Measurements from ENCODE around the gene SERAC1. TPM values are rescaled to one million over a fixed set of nuclear protein-coding genes. Genes with fewer than 3 reads are reported as not detected.

The SERAC1 gene
- total and polyA plus RNA-seq, 8 donors: 6.3 to 14.3 (median 8.1) TPM

DNA sequence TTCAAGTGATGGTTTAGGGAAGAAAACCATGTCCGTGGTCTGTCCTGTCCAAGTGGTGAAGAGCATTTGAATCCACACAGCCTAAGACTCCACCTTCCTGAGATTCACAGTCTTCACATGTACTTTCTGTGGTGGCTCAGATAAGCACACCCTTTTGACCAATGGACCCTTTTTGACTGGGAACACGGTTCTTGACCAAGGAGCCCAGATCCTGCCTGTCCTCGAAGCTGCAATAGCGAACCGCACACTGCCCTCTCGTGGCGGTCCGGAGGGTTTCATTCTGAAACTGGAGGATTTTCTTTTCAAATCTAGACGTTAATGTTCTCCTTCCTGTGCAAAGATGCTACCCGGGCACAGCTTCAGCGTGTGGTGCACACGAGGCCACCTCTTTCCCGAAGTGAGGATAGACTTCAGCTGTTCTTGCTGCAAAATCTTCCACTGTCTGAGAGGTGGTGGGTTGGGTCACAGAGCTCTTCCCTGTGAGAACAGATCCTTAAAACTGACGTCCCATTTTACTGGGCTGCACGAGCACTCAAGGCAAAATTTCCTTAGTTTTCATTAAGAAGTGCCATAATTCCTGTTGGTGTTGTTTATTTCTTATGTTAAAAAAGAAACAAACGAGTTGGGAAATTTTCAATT is 95.9 kb downstream of the SERAC1 start:
- H3K4me3 ChIP-seq: no peak overlapping the region
- no peaks in the 10 kb centered on the region for H3K4me1 ChIP-seq
- no peaks in the 10 kb centered on the region for H3K9me3 ChIP-seq
- FAIRE-seq (no peak), ATAC-seq (peak; percentile 74 to 89 (median 80)), DNase-seq (peak in 5 of 6 donors; percentile 58 to 87 (median 73))
- no peaks in the 10 kb centered on the region for H3K27me3 ChIP-seq
- TF ChIP-seq, protein P1, sequence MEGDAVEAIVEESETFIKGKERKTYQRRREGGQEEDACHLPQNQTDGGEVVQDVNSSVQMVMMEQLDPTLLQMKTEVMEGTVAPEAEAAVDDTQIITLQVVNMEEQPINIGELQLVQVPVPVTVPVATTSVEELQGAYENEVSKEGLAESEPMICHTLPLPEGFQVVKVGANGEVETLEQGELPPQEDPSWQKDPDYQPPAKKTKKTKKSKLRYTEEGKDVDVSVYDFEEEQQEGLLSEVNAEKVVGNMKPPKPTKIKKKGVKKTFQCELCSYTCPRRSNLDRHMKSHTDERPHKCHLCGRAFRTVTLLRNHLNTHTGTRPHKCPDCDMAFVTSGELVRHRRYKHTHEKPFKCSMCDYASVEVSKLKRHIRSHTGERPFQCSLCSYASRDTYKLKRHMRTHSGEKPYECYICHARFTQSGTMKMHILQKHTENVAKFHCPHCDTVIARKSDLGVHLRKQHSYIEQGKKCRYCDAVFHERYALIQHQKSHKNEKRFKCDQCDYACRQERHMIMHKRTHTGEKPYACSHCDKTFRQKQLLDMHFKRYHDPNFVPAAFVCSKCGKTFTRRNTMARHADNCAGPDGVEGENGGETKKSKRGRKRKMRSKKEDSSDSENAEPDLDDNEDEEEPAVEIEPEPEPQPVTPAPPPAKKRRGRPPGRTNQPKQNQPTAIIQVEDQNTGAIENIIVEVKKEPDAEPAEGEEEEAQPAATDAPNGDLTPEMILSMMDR (IDR thresholded peaks at IDR 0.05): peak; percentile 40 to 78 (median 70)
- H3K27ac ChIP-seq: no peak overlapping the region
- WGBS, 2 donors: 21 to 23% methylated on average over 16 of the region's 16 CpGs
- H3K36me3 ChIP-seq: peaks cover 0 to 16% (median 4%) of the 10 kb centered on the region in 3 donors
- intact Hi-C loops (cut with DNase I): loop anchor here in 1 of 3 donors (10.0 kb wide), 1 partner anchor 97 kb away; no protein-coding TSS in a partner anchor

- FAIRE-seq (no peak), ATAC-seq (peak in 2 of 4 donors; percentile 6 to 9), DNase-seq (no peak)
- no peaks in the 10 kb centered on the region for H3K27me3 ChIP-seq
- no peak overlapping the region for H3K4me3 ChIP-seq
- no peak overlapping the region for H3K27ac ChIP-seq
- TF ChIP-seq, protein P1 (IDR thresholded peaks at IDR 0.05): no peak
- H3K9me3 ChIP-seq: no peaks in the 10 kb centered on the region
- intact Hi-C loops (cut with DNase I): loop anchor here in 1 of 3 donors (10.0 kb wide), 1 partner anchor 97 kb away; no protein-coding TSS in a partner anchor
- peaks cover 0 to 15% (median 4%) of the 10 kb centered on the region in 3 donors for H3K36me3 ChIP-seq
- no peaks in the 10 kb centered on the region for H3K4me1 ChIP-seq
- WGBS, 2 donors: 86 to 88% methylated on average over 34 of the region's 34 CpGs
These were observed 96.7 kb downstream of the SERAC1 start for GRCh38 chr6:158071121-158072082.

GRCh38 chr6:158070513-158070912 is 97.5 kb downstream of the SERAC1 start:
- H3K36me3 ChIP-seq: peaks cover 0 to 20% (median 4%) of the 10 kb centered on the region in 3 donors
- H3K4me1 ChIP-seq: no peaks in the 10 kb centered on the region
- intact Hi-C loops (cut with DNase I): loop anchor here in 1 of 3 donors (10.0 kb wide), 1 partner anchor 96 kb away; no protein-coding TSS in a partner anchor
- WGBS, 2 donors: 94% methylated on average over 10 of the region's 10 CpGs
- H3K4me3 ChIP-seq: no peak overlapping the region
- H3K9me3 ChIP-seq: no peaks in the 10 kb centered on the region
- ATAC-seq (no peak), DNase-seq (no peak), FAIRE-seq (no peak)
- TF ChIP-seq, protein P1 (IDR thresholded peaks at IDR 0.05): no peak
- H3K27me3 ChIP-seq: no peaks in the 10 kb centered on the region
- no peak overlapping the region for H3K27ac ChIP-seq

GRCh38 chr6:158069800-158070195 is 98.3 kb downstream of the SERAC1 start:
- peak overlapping the region in 1 of 4 donors; percentile 67 for H3K27ac ChIP-seq

More at GRCh38 chr6:158069800-158070195, 98.3 kb downstream of the SERAC1 start:
- Histone ChIP-seq H3K4me3 (no peak overlapping the region), H3K9me3 (no peaks in the 10 kb centered on the region), H3K36me3 (peaks cover under 1 to 25% (median 4%) of the 10 kb centered on the region in 3 donors), H3K27me3 (no peaks in the 10 kb centered on the region), H3K4me1 (no peaks in the 10 kb centered on the region)
- no peak for FAIRE-seq
- ATAC-seq: no peak
- no peak for DNase-seq
- WGBS, 2 donors: 84 to 88% methylated on average over 6 of the region's 6 CpGs
- intact Hi-C loops (cut with DNase I): loop anchor here in 2 of 3 donors (10.0 kb wide), 4 partner anchors 75 to 315 kb away; no protein-coding TSS in a partner anchor
- TF ChIP-seq, protein P1 (IDR thresholded peaks at IDR 0.05): no peak
